HG03442 (cell line): ENCODE data around the gene TUSC2.

Experiments
- ATAC-seq: cut with Tn5 transposase; IDR thresholded peaks from one replicate; pipeline ENCODE4 v1.9.1; 2021; ENCODE audit warnings: mild to moderate bottlenecking, moderate library complexity; ENCODE audit not compliant: unreplicated experiment

Gene TUSC2

GRCh38 chr3:50354850-50355249 lies 26.8 kb upstream of the TUSC2 start:
- no peak for ATAC-seq

- ATAC-seq = no peak
Observed at GRCh38 chr3:50354186-50354764, 26.3 kb upstream of the TUSC2 start.

GRCh38 chr3:50353245-50354004 lies 25.4 kb upstream of the TUSC2 start:
- no peak for ATAC-seq

GRCh38 chr3:50352781-50353180 lies 24.8 kb upstream of the TUSC2 start:
- no peak for ATAC-seq

- no peak for ATAC-seq
Observed at GRCh38 chr3:50351323-50351697, 23.3 kb upstream of the TUSC2 start.

GRCh38 chr3:50350527-50351322 lies 22.7 kb upstream of the TUSC2 start, which contains the start of the genes CYB561D2 and NPRL2:
CYB561D2 (plus strand) TSS chr3:50350862; CDS start chr3:50351434, 572 bp downstream.
NPRL2 (minus strand) TSS chr3:50350775; CDS start chr3:50350652, 123 bp downstream.
- ATAC-seq = peak; percentile 84

- ATAC-seq = no peak
Observed at GRCh38 chr3:50350213-50350526, 22.1 kb upstream of the TUSC2 start.

GRCh38 chr3:50347187-50347813 lies 19.3 kb upstream of the TUSC2 start:
- no peak for ATAC-seq

GRCh38 chr3:50345586-50346234 lies 17.7 kb upstream of the TUSC2 start, which contains the start of gene ZMYND10:
ZMYND10 (minus strand) TSS chr3:50345732; CDS start chr3:50345579, 153 bp downstream.
- ATAC-seq = no peak

GRCh38 chr3:50345008-50345407 lies 17.0 kb upstream of the TUSC2 start:
- no peak for ATAC-seq

GRCh38 chr3:50342813-50343633 lies 15.0 kb upstream of the TUSC2 start:
- no peak for ATAC-seq

- no peak for ATAC-seq
Observed at GRCh38 chr3:50341996-50342650, 14.1 kb upstream of the TUSC2 start.

- no peak for ATAC-seq
Observed at GRCh38 chr3:50341537-50341936, 13.5 kb upstream of the TUSC2 start.

GRCh38 chr3:50340448-50341329 lies 12.7 kb upstream of the TUSC2 start, which contains the start of gene RASSF1:
RASSF1 (minus strand) TSS chr3:50340836; CDS start chr3:50340805, 31 bp downstream.
- no peak for ATAC-seq

GRCh38 chr3:50340147-50340447 lies 12.1 kb upstream of the TUSC2 start:
- ATAC-seq = no peak

- no peak for ATAC-seq
Observed at GRCh38 chr3:50339485-50340146, 11.6 kb upstream of the TUSC2 start.

- ATAC-seq = no peak
Observed at GRCh38 chr3:50338965-50339364, 10.9 kb upstream of the TUSC2 start.
